HCT116 (cell line): Measurements from ENCODE around the gene RCBTB1. TPM values are rescaled to one million over a fixed set of nuclear protein-coding genes. Genes with fewer than 3 reads are reported as not detected.

Experiments
- ATAC-seq: fragments of 200-7000 bp; cut with Tn5 transposase; 2 replicates; pipeline ENCODE4 v1.9.1; 2020; ENCODE audit warnings: mild to moderate bottlenecking, moderate library complexity
- BruUV-seq: library from RNA; stranded (reverse); fragments of 400-500 nt; replicated peaks from 2 replicates; lab custom pipeline; 2021; lab: Mats Ljungman, UMichigan
- CTCF ChIA-PET: fragments of 300-600 bp; sonication (Branson Sonifier 250); formaldehyde crosslinking; loops from one replicate; lab custom pipeline; 2021; ENCODE audit warnings: antibody characterized with exemption; lab: Charles Lee
- POLR2A ChIA-PET: fragments of 300-600, 350-600 bp; sonication (Branson Sonifier 250); formaldehyde crosslinking; loops from one replicate; lab custom pipeline; 2021; ENCODE audit warnings: antibody characterized with exemption; lab: Charles Lee
- RAD21 ChIA-PET, 2 experiments: fragments of 300-600 bp; sonication (Branson Sonifier 250); formaldehyde crosslinking; loops; one replicate each; lab custom pipeline; 2023; ENCODE audit warnings: low total read pairs in 2 of 2; ENCODE audit not compliant: uncharacterized antibody in 2 of 2, unreplicated experiment in 2 of 2, low non-redundant PET in 1 of 2; lab: Charles Lee
- DNase-seq: peaks from one replicate; pipeline ENCODE4 v3.0.0-alpha.2; 2010; ENCODE audit warnings: low read depth, low spot score
- H2AFZ ChIP-seq: fragments of 200-600 bp; shearing (Covaris generic), sonication (generic); 2 replicates; pipeline ENCODE4 v1.6.1; 2017; ENCODE audit warnings: low read depth, mixed run types, mixed read lengths, antibody characterized with exemption, low read length; ENCODE audit not compliant: poor library complexity, severe bottlenecking
- H3K27ac ChIP-seq: 2 replicates; pipeline ENCODE4 v1.5.1; 2012; ENCODE audit warnings: low read depth, low read length
- H3K27me3 ChIP-seq: fragments of 200-600 bp; sonication (generic); 2 replicates; pipeline ENCODE4 v1.6.1; 2016; ENCODE audit warnings: mixed run types, low read length, mixed read lengths; ENCODE audit not compliant: insufficient read depth
- H3K36me3 ChIP-seq, 2 experiments: fragments of 200-500 bp in 1 of 2; fragments of 200-600 bp in 1 of 2; sonication (Bioruptor generic) in 1 of 2; sonication (generic) in 1 of 2; 2 replicates each; pipeline versions ENCODE4 v1.5.1 to v1.6.1; 2014 to 2016; ENCODE audit warnings: low read length in 2 of 2, inconsistent platforms in 1 of 2, mixed read lengths in 1 of 2, mixed run types in 1 of 2; ENCODE audit not compliant: insufficient read depth in 2 of 2, control insufficient read depth in 1 of 2
- H3K4me1 ChIP-seq, 2 experiments: fragments of 200-600 bp in 1 of 2; sonication (generic) in 1 of 2; 2 replicates each; pipeline versions ENCODE4 v1.5.1 to v1.6.1; 2012 to 2017; ENCODE audit warnings: low read length in 2 of 2, inconsistent platforms in 1 of 2, mild to moderate bottlenecking in 1 of 2, mixed read lengths in 1 of 2, mixed run types in 1 of 2, moderate library complexity in 1 of 2; ENCODE audit not compliant: insufficient read depth in 2 of 2, control insufficient read depth in 1 of 2
- H3K4me2 ChIP-seq: fragments of 200-600 bp; sonication (generic); 2 replicates; pipeline ENCODE4 v1.6.1; 2017; ENCODE audit warnings: mixed run types, low read length, mixed read lengths
- H3K4me3 ChIP-seq, 2 experiments: fragments of 200-600 bp in 1 of 2; sonication (generic) in 1 of 2; replicated peaks in 1 of 2; 2 replicates each; pipeline ENCODE4 v1.5.1; 2011 to 2016; ENCODE audit warnings: low read length in 2 of 2, control low read depth in 1 of 2, low read depth in 1 of 2, mild to moderate bottlenecking in 1 of 2, mixed read lengths in 1 of 2, mixed run types in 1 of 2
- H3K79me2 ChIP-seq: fragments of 200-600 bp; sonication (generic); 2 replicates; pipeline ENCODE4 v1.6.1; 2017; ENCODE audit warnings: mild to moderate bottlenecking, mixed run types, low read length, moderate library complexity, mixed read lengths; ENCODE audit not compliant: insufficient read depth
- H3K9ac ChIP-seq: fragments of 200-600 bp; sonication (generic); 2 replicates; pipeline ENCODE4 v1.6.1; 2016; ENCODE audit warnings: low read length, mixed read lengths
- H3K9me2 ChIP-seq: fragments of 200-600 bp; sonication (generic), shearing (Covaris generic); 2 replicates; pipeline ENCODE4 v1.6.1; 2017; ENCODE audit warnings: mixed run types, mild to moderate bottlenecking, moderate library complexity; ENCODE audit not compliant: insufficient read depth
- H3K9me3 ChIP-seq, 2 experiments: fragments of 200-500 bp in 1 of 2; fragments of 200-600 bp in 1 of 2; sonication (Bioruptor generic) in 1 of 2; sonication (generic) in 1 of 2; 2 replicates each; pipeline ENCODE4 v1.6.1; 2014 to 2017; ENCODE audit warnings: low read length in 2 of 2, mixed read lengths in 2 of 2, inconsistent platforms in 1 of 2, low read depth in 1 of 2, mild to moderate bottlenecking in 1 of 2, mixed run types in 1 of 2, moderate library complexity in 1 of 2; ENCODE audit not compliant: control insufficient read depth in 1 of 2, insufficient read depth in 1 of 2
- H4K20me1 ChIP-seq: fragments of 200-600 bp; sonication (generic), shearing (Covaris generic); 2 replicates; pipeline ENCODE4 v1.6.1; 2017; ENCODE audit warnings: mixed run types, mild to moderate bottlenecking, moderate library complexity; ENCODE audit not compliant: insufficient read depth
- ATF3 ChIP-seq: IDR thresholded peaks from 2 replicates; pipeline ENCODE4 v1.6.1; 2012
- CBX3 ChIP-seq: IDR thresholded peaks from 2 replicates; pipeline ENCODE4 v1.6.1; 2012; ENCODE audit warnings: low read depth
- CTCF ChIP-seq, 3 experiments: fragments of 200-600 bp in 1 of 3; sonication (generic) in 1 of 3; IDR thresholded peaks in 2 of 3; conservative IDR thresholded peaks in 1 of 3; 2 replicates each; pipeline ENCODE4 v1.5.1; 2012 to 2017; ENCODE audit warnings: low read depth in 2 of 3, low read length in 2 of 3, antibody characterized with exemption in 1 of 3, borderline replicate concordance in 1 of 3, control low read depth in 1 of 3, mild to moderate bottlenecking in 1 of 3, mixed read lengths in 1 of 3, mixed run types in 1 of 3, moderate library complexity in 1 of 3; ENCODE audit not compliant: insufficient read depth in 1 of 3
- EZH2 ChIP-seq: fragments of 200-600 bp; sonication (generic); IDR thresholded peaks from 2 replicates; pipeline ENCODE4 v1.6.1; 2017; ENCODE audit warnings: antibody characterized with exemption, mixed run types
- EZH2phosphoT487 ChIP-seq: fragments of 200-600 bp; IDR thresholded peaks from 2 replicates; pipeline ENCODE4 v1.6.1; 2018; ENCODE audit warnings: antibody characterized with exemption, borderline replicate concordance
- FOSL1 ChIP-seq: IDR thresholded peaks from 2 replicates; pipeline ENCODE4 v1.6.1; 2012; ENCODE audit warnings: low read depth
- JUND ChIP-seq: IDR thresholded peaks from 2 replicates; pipeline ENCODE4 v1.6.1; 2012
- MAX ChIP-seq: IDR thresholded peaks from 2 replicates; pipeline ENCODE4 v1.6.1; 2012
- RAD21 ChIP-seq: IDR thresholded peaks from 2 replicates; pipeline ENCODE4 v1.6.1; 2012; ENCODE audit warnings: low read depth, mild to moderate bottlenecking
- REST ChIP-seq: IDR thresholded peaks from 2 replicates; pipeline ENCODE4 v1.6.1; 2012; ENCODE audit warnings: low read depth
- SIN3A ChIP-seq: IDR thresholded peaks from 2 replicates; pipeline ENCODE4 v1.6.1; 2012; ENCODE audit warnings: low read depth
- SP1 ChIP-seq: IDR thresholded peaks from 2 replicates; pipeline ENCODE4 v1.6.1; 2012; ENCODE audit warnings: low read depth
- TCF7L2 ChIP-seq: IDR thresholded peaks from 2 replicates; pipeline ENCODE4 v1.7.0; 2011; ENCODE audit warnings: borderline replicate concordance, inconsistent platforms; ENCODE audit not compliant: insufficient read depth, insufficient read length; ENCODE audit errors: extremely low read depth
- YY1 ChIP-seq: IDR thresholded peaks from 2 replicates; pipeline ENCODE4 v1.6.1; 2011; ENCODE audit warnings: low read length, low read depth, moderate library complexity, mild to moderate bottlenecking; ENCODE audit not compliant: insufficient replicate concordance; ENCODE audit errors: extremely low read depth
- ZBTB33 ChIP-seq: IDR thresholded peaks from 2 replicates; pipeline ENCODE4 v1.6.1; 2011; ENCODE audit warnings: mild to moderate bottlenecking, low read length, moderate library complexity; ENCODE audit not compliant: insufficient replicate concordance; ENCODE audit errors: extremely low read depth
- ZFX ChIP-seq: fragments of 450-650 bp; IDR thresholded peaks from 2 replicates; pipeline ENCODE4 v1.6.1; 2017
- intact Hi-C: fragments of 100-400 bp; cut with micrococcal nuclease; formaldehyde crosslinking; loops from 2 replicates; pipeline ENCODE4 v1.10.0; 2022
- total RNA-seq: library from RNA; stranded (reverse); gene quantifications from one replicate; pipeline ENCODE4 v1.2.1, GENCODE V29; 2021; ENCODE audit not compliant: unreplicated experiment

The RCBTB1 gene
- total RNA-seq, 1 experiment from 2014 or later: 22.2 TPM

- Histone ChIP-seq H3K27me3 (no peaks in the 10 kb centered on the region), H3K4me2 (no peak overlapping the region), H3K9ac (no peak overlapping the region), H3K79me2 (no peaks in the 10 kb centered on the region), H3K36me3 (peaks cover 1 to 6% of the 10 kb centered on the region in 2 experiments), H3K4me1 (no peaks in the 10 kb centered on the region), H3K4me3 (no peak overlapping the region), H3K9me2 (no peaks in the 10 kb centered on the region), H4K20me1 (no peaks in the 10 kb centered on the region), H3K9me3 (no peaks in the 10 kb centered on the region), H2AFZ (no peak overlapping the region), H3K27ac (no peak overlapping the region)
- intact Hi-C loops: no loop called here
- TF ChIP-seq ATF3 (no peak), JUND (no peak), RAD21 (no peak), EZH2phosphoT487 (no peak), CBX3 (no peak), CTCF (IDR thresholded peaks at IDR 0.05 in 2 of 3, conservative IDR thresholded peaks at IDR 0.05 in 1 of 3; ENCODE audit: borderline replicate concordance in 1 of 3, insufficient read depth in 1 of 3, low read depth in 2 of 3, low read length in 2 of 3) (no peak), TCF7L2 (no peak), ZBTB33 (no peak), YY1 (no peak), REST (no peak), EZH2 (no peak), FOSL1 (no peak), ZFX (no peak), SP1 (no peak), SIN3A (no peak), MAX (no peak)
- BruUV-seq: no TSS peak
- no peak for DNase-seq
- no peak for ATAC-seq
- RAD21 ChIA-PET: no interaction called here
- CTCF ChIA-PET: no interaction called here
- POLR2A ChIA-PET: no interaction called here
Observed at GRCh38 chr13:49553888-49554287, 31.5 kb downstream of the RCBTB1 start.
